ENCODE measurements around the gene ITGA3.

The ITGA3 gene

DNA sequence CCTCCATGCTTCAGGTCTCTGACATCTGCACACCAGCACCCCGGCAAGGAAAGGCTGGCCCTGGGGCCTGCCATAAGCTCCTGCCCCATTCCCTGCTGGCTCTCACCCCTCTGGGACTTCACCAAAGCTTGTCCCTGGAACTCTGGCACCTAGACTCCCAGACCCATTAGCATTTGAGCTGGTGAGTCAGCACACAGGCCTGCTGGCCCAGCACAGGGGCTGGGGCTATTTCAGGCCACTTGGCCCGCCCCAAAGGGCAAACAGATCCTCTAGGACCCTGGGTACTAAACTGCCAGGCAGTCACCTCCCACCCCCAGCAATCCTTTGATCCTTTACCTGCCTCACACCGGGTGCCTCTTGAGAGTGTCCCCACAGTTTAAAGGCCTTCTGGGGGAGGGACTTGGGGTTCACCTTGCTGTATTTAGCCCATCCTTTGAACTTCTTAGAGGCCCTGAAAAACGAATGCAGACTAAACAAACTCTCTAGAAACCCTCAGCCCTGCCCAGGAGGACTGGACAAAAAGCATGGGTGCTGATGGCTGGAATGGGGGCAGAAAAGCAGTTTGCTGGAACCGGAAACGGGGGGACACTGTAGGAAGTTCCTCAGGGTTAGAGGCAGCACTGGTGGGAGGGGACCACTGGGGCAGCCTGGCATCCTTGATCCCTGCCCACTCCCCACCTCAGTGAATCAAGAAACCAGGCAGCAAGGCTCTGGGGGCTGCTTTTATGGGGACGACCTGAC lies 77.3 kb downstream of the ITGA3 start:
- no peak for DNase-seq

GRCh38 chr17:50133769-50134099 lies 77.8 kb downstream of the ITGA3 start:
- DNase-seq: no peak

DNA sequence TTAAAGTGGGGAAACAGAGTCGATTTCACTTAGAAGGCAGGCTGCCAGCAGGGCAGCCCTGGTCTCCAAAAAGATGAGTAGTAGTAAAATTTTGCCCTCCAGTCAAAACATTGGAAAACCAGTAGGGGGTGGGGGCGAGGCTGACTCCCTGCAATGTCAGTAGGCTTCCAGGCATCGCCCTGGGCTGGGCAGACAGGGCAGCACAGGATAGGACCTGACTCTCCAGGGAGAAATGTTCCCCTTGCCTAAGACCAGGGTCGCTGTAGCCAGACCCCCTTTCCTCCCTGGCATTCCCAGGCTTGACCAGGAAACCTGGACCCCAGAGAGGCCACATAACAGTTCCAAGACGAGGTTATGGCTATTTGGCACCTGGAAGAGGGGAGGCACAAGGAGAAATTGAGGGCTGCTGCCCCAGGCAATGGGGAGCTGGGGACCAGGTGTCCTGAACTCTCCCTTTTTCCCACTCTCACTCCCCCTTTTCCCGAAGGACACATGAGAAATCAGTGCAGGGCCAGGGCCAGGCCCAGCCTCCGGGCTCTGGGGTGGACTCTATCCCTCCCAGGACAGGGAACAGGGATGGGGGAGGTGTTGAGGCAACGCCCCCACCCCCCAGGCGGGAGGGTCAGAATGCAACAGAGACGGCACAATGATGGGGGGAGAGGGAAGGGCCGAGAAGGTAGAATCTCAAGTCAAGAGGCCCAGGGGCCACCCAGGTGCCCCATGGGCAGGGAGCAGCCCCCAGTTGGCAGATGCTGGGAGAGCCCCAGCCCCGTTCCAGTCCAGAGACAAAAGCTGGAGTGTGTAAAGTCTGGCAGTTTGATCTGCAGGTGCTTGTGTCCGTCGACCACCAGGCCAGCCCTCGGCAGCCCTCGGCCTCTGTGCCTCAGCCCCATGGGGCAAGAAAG lies 78.5 kb downstream of the ITGA3 start:
- DNase-seq: no peak

- no peak for DNase-seq
Observed at GRCh38 chr17:50135316-50136095, 79.6 kb downstream of the ITGA3 start.

DNA sequence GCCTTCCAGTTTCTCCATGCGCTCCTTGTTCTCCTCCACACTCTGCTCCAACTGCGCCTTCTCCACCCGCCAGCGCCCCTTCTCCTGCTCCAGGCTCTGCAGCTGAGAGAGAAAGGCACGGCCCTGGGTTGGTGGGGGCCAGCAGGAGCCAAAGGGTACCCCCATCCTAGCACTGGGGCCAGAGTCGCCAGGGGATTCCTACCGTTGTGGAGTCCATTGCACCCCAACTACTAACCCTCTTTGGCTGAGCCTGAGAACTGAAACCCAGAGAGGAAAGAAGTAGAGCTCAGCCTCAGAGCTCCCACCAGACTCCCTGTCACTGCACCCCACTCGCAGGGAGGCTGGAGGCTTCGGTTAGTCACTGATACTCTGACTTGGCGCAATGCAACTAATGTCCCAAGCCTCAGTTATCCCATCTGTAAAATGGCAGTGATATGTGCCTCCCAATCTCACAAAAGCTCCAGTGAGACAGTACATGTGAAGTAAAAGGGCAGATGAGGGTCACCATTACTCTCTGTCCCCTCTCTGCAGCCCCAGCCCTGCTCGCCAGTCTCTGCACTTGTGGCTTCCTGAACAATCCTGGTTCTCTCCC lies 80.3 kb downstream of the ITGA3 start:
- no peak for DNase-seq

DNA sequence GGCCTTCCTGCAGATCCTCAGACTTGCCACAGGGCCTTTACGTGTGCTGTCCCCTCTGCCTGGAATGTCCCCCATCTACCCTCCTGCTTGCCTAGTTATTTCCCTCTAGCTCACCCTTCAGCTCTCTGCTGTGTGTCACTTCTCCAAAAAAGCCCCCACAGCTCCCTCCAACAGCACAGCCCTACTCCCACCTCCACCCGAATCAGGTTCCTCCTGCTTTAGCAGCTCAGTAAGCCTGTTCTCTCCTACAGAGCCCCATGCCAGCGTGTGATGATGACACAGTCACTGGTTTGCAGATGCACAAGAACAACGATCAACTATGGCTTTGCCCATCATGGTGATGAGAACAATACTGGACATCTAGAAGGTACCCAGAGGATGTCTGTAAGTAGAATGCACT lies 81.1 kb downstream of the ITGA3 start:
- DNase-seq: no peak

DNA sequence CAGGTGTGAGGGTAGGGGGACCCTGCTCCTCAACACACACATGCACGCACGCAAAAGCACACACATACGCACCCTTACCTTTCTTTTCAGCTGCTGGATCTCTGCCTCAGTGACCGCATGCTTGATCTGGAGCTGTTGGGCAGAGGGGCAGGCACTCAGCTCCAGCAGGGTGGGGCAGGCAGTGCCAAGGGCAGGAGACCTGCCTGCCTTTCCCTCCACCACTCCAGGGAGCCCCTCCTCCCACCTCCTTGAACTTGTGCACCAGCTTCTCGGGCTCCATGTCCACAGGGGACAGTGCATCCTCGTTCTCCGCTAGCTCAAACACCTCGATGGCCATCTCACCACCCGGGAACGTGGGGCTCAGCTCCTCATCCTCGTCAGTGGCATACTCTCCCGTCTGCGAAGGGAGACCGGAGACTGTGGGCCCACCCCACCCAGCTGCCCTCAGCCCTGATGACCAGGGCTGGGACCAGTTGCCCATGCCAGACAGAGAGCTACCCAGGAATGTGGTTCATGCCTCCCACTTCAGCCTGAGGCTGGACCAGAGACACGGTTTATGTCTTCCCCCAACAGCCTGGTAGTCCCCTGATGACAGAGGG lies 83.4 kb downstream of the ITGA3 start:
- no peak for DNase-seq
